Measurements from ENCODE around the gene PKIB.
"Not testable (repeated sequence)": the region's sequence is repeated elsewhere in the genome, so short reads cannot be mapped to it uniquely, and the experiment has no call there.

PKIB gene, protein sequence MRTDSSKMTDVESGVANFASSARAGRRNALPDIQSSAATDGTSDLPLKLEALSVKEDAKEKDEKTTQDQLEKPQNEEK

DNA sequence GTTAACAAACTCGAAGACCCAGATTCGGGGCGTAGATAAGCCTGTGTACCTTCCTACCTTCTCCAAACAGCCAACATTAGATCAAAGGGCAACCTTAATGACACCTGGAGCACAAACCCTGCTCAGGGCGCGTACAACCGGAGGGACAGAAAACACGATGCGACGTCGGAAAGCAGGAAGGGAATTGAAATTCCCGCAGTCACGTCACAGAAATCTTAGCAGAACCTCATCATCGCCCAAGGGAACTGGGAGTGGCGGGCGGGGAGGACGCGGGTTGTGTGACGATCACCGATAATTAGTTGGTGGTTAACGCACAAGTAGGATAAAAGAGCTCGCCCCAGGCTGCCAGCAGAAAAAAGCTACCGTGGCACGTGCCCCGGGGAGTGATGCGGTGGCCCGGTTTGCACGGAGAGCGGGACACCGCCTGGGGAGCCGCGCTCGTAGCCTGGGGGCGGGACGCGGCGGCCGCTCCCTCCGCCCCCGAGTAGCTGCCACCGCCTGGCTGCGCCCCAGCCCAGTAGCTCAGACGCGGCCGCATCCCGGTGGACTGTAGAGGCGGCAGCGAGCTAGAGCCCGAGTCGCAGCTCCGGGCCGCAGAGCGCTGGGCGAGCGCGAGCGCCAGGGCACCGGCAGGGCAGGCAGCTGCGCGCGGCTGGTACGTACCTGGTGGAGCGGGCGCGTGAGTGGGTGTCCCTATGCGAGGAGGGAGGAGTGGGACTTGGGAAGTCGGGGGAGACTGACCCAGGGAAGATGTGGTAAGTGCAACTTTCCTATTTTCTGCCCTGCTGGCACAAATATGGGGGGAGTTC lies at the start of gene PKIB:
TSS of gene PKIB (plus strand) at position 525 of the 809 bp plus-strand sequence. CDS start 107,390 bp downstream, outside the sequence.
- peak; percentile 90 for DNase-seq

- no peak for DNase-seq
Measured at GRCh38 chr6:122563364-122564052, 46.7 kb upstream of the PKIB start.

GRCh38 chr6:122564230-122564629 lies 46.0 kb upstream of the PKIB start:
- no peak for DNase-seq

DNA sequence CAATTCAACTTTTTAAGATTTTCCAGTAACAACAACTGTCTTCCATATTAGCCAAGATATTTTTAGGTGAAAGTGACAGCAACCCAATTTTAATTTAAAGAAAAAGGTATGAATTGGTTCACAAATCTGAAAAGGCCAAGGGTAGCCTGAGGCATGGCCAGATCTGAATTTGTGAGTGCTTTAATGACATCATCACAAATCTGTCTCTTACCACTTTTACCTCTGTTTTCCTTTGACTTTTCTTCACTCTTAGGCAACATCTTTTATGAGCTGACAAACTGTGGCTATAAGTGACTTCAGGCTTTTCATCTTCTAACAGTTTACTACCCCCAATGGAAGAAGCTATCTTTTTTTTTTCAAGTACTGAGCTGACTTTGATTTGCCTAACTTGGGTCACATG lies 44.5 kb upstream of the PKIB start:
- DNase-seq = no peak

DNA sequence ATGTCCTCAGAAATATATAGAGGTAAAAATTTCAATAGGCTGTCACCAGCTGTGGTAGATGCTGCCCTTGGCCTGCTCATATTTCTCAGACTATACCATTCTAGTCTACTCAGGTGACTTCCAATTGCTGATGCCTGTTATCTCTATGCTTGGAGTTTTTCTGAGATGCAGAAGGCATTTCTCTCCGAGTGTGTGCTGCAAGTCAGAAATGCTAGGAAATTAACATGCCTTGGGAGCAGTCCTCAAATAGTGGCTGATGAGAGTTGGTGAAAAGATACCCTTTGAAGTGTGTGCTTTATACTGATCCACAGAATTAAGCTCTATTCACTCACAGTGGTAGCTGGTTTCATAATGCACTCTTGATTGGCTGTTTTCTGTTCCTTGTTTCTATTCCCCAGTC lies 43.2 kb upstream of the PKIB start:
- no peak for DNase-seq

DNA sequence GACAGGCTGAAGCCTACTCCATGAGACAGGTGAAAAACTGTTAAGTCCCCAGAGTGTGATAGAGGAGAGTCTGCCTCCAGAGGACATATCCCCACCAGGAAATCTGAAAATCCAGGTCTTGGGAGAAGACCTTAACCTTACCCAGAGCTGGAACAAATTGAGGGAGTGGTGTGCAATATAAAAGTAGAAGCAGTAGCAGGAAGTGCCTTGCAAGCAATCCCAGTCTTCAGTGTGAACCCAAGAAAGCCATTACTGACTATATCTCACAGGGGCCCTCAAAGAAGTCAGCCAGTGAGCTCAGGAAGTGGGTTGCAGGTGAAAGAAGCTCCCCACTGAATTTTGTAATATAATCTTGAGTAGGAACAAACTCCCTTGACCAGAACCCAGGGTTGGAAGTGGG lies 41.9 kb upstream of the PKIB start:
- no peak for DNase-seq

DNA sequence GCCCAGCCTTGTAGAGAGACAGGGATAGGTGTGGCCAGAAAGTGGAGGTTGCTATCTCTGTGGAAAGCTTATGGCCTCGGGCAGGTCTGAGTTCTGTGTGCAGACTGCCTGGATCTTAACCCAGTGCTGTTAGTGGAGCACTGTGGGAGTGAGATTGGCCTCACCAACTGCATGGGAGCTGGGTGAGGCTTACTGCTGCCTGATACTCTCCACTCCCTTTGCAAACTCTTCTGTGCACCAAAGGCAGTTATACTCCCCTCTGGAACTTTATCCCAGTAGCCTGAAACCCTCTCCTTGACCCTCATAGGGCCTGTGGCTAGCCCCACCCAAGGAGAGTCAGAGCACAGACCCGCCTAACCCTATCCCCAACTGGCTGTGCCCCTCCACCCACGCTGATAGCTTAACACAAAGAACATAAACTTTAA lies 41.4 kb upstream of the PKIB start:
- DNase-seq = no peak

DNA sequence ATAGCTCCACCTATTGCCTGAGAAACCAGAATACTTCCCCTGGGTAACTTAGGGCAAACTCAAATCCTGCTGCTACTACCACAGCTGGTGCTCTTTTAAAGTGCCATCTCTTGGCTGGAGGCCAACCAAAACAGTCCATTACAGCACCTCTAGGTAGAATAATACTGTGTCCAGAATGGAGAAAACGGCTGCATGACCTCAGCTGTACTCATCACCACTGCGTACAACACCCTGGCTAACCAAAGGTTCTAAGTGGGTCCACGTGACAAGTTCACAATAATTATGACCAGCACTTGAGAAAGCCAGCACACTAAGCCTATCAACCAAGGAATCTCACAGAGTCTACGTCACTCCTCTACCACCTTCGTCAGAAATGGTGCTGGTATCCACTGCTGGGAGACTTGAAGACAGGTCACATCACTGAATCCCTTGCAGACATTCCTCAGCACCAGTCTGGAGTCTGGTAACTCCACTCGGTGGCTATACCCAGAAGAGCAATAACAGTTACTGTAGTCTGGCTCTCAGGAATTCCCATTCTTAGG lies 40.9 kb upstream of the PKIB start:
- peak; percentile 48 for DNase-seq

DNA sequence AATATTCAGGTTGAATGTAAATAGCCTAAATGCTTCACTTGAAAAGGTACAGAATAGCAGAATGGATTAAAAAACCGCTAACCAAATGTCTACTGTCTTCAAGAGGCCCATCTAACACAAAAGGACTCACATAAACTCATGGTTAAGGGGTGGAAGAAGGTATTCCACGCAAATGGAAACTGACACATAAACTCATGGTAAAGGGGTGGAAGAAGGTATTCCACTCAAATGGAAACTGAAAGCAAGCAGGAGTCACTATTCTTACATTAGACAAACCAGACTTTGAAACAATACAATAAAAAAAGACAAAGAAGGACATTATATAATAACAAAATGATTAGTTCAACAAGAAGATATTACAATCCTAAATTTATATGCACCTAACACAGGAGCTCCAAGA lies 38.3 kb upstream of the PKIB start:
- DNase-seq = no peak

GRCh38 chr6:122576888-122577287 lies 33.3 kb upstream of the PKIB start:
- no peak for DNase-seq

DNA sequence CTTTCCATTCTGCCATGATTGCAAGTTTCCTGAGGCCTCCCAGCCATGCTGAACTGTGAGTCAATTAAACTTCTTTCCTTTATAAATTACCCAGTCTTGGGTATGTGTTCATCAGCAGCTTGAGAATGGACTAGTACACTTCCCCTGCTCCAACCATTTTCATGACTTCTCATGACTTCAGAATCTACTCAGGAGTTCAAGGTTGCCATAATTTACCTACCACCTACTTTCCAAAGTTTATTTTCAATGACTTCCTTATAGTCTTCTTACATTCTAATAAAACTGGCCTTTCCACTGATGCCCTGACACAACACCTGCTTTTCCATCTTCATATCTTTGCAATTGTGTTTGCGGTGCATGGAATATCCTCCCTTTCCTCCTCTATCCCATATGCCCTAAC lies 31.2 kb upstream of the PKIB start:
- DNase-seq = no peak

DNA sequence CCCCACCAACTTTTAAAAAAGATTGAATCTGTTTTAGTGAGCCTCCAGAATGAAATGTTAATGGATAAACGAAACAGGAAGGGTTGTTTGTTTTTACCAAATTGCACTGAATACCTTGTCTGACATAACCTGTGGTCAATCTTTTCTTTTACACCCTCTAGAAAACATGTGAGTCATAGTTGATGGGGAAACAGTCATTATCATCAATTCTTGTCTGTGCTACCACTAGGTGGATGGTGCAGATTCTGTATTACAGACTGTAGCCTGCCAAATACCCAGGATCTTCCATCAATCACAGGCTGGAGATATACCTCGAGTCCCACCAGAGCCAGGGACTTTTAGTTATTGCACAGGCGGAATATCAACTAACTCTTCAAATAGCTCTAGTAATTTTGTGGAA lies 29.5 kb upstream of the PKIB start:
- no peak for DNase-seq

DNA sequence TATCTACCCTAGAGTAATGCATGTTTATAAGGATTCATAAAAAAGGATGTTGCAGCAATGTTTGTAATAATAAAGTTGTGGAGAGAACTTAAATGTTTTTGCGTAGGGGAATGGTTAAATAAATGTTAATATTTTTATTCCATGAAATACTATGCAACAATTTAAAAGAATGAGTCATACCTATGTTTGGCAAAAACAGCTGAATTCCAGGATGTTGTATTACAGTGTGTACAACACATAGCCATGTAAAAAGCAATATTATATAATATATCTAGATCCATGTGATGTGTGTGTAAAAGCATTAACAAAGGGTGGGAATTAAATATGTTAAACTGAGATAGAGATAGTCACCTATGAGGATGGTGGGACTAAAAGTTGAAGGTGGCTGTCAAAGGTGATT lies 21.1 kb upstream of the PKIB start:
- DNase-seq = no peak

DNA sequence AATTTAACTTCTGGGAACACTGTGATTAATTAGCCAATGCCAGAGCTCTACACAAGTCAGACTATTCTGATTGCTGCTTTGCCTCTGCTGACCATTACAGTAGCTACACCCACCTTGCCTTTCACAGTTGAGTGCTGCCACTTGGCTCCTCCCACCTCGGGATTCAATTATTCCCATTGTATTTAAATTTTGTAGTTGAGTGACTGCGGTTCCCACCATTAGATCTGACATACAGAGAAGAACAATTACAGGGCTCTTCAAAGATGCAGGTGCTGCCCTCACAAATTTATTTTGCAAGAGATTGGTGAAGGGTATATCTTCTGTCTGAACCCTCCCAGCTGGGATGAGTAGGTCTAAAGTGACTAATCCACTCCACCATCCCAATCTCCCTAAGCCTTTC lies 11.9 kb upstream of the PKIB start:
- DNase-seq = not testable (repeated sequence)

DNA sequence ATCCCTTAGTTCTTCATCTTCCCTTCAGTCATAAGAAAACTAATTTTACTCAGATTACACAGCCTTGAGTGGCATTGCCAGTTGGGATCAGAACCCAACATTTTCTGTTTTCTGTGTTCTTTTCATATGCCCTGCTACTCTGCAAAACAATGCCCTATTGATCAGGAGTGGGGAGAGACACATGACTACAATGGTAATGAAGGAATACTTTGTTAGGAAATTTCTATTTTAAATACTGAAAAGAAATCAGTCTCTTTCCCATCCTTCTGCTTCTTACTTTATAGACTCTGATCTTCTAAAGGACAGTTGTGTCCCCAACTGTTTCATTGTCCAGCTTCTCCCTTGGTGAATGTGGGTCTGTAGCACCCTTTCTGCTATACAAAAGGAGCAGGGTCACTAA lies 5.5 kb upstream of the PKIB start:
- no peak for DNase-seq

- DNase-seq = peak; percentile 73
Measured at GRCh38 chr6:122610690-122611455, 668 bp downstream of the PKIB start.

DNA sequence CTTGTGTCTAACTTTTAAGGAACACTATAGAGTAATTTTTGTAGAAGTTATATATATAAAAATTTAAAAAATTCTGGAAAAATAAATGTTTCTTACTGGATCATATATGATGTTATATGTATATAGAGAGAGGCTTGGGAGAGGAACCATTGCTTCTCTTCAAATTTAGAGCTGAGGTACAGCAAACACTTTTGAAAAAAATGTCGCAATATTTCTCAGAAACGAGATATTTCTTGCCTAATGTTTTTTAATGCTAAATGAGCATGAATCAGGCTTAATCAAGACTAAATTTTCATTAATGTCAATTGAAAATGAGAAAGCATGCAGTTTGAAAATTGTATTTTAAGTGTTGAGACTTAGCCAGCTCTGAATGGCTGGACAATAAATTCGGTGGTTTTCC lies 2.6 kb downstream of the PKIB start:
- no peak for DNase-seq

- no peak for DNase-seq
Measured at GRCh38 chr6:122614303-122614702, 4.1 kb downstream of the PKIB start.

GRCh38 chr6:122615409-122615808 lies 5.2 kb downstream of the PKIB start:
- no peak for DNase-seq

- DNase-seq = no peak
Measured at GRCh38 chr6:122616877-122617276, 6.7 kb downstream of the PKIB start.

DNA sequence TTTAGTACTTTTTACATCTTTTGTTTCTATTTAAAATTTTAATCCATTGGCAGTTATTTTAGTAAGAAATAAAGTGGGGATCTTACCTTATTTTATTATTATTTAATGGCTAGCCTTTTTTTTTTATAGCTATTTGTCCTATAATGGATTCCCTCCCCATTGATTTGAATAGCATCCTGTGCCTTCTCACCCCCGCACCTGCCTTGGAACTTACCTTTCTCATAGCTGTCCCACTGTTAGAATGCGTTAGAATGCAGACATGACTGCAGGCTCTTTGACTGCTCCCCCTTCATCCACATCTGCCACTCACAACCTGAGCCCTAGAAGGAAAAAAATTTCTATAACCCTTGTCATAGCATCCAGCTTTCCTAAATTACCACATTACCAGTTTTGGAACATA lies 9.1 kb downstream of the PKIB start:
- no peak for DNase-seq

DNA sequence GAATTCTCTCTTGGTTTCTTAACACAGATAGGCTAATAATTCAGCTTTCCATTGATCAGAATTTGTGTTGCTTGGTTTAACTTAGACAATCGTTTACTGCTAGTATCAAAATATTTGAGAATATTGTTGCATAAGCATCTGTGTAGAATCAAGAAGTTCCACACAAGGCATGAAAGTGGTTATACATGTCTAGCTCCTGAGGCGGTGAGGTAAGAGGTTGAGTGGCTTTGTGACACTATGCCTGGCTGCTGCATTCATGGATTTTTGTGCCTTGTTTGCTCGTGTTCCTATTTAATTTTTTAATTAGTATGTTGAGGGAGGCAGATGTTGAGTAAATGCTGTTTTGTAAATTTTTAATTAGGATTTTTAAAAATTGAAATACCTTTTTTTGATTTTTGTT lies 10.2 kb downstream of the PKIB start:
- peak; percentile 33 for DNase-seq

DNA sequence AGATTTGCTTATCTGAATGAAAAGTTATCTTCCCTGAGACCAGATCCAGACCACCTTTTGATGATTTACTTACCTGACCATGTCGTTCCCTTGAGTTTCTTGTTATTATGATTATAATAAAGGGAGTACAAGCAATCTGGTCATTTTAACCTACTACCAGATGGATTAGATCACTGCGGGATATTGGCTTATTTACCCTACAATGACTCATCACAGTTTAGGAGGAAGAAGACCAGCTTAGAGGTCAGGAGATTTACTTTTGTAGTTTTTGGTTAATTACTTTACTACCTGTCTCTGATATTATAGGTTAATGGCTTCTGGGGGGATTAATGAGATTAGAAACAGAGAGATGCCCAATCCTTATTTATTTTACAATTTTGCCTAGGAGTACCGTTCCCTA lies 10.7 kb downstream of the PKIB start:
- peak; percentile 68 for DNase-seq

Measured in NCI-H2029 treated with DMSO at 0.1 percent for 48 hours (cell line).